HepG2 (cell line): ENCODE measurements around the gene GNMT. TPM values are rescaled to one million over a fixed set of nuclear protein-coding genes. Genes with fewer than 3 reads are reported as not detected.
A peak's percentile ranks its signal among the peaks of the same experiment; 100 is the strongest.

Experiments used
- ATF3 ChIP-seq: sonication (generic); formaldehyde crosslinking; IDR thresholded peaks from 2 replicates; pipeline ENCODE4 v1.4.0; 2020; ENCODE audit warnings: missing genetic modification reagents
- CENPBD1 ChIP-seq: sonication (generic); formaldehyde crosslinking; IDR thresholded peaks from 2 replicates; pipeline ENCODE4 v1.8.0; 2022; ENCODE audit warnings: missing genetic modification reagents, low read depth, mild to moderate bottlenecking, borderline replicate concordance
- DR1 ChIP-seq: sonication (generic); formaldehyde crosslinking; IDR thresholded peaks from 2 replicates; pipeline ENCODE4 v1.8.0; 2021; ENCODE audit warnings: mild to moderate bottlenecking, missing genetic modification reagents, inconsistent platforms
- ELF3 ChIP-seq: IDR thresholded peaks from 2 replicates; pipeline ENCODE4 v1.6.1; 2016; ENCODE audit warnings: missing genetic modification reagents, missing compliant biosample characterization
- ETS1 ChIP-seq: sonication (generic); formaldehyde crosslinking; IDR thresholded peaks from 2 replicates; pipeline ENCODE4 v1.4.0; 2020; ENCODE audit warnings: missing genetic modification reagents
- KLF9 ChIP-seq: IDR thresholded peaks from 2 replicates; pipeline ENCODE4 v1.6.1; 2016; ENCODE audit warnings: low read depth
- NPAS2 ChIP-seq: sonication (generic); formaldehyde crosslinking; IDR thresholded peaks from 2 replicates; pipeline ENCODE4 v1.8.0; 2022; ENCODE audit warnings: mild to moderate bottlenecking, missing genetic modification reagents, borderline replicate concordance
- NR2F2 ChIP-seq: IDR thresholded peaks from 2 replicates; pipeline ENCODE4 v1.6.1; 2012; ENCODE audit warnings: low read depth, inconsistent platforms, borderline replicate concordance
- PAXIP1 ChIP-seq: sonication (generic); formaldehyde crosslinking; conservative IDR thresholded peaks from 2 replicates; pipeline ENCODE4 v1.4.0; 2020; ENCODE audit warnings: mild to moderate bottlenecking, missing genetic modification reagents, moderate library complexity
- PBX3 ChIP-seq: sonication (generic); formaldehyde crosslinking; IDR thresholded peaks from 2 replicates; pipeline ENCODE4 v1.8.1; 2023; ENCODE audit warnings: missing genetic modification reagents, inconsistent platforms, borderline replicate concordance
- RAD51 ChIP-seq: fragments of 450-650 bp; IDR thresholded peaks from 2 replicates; pipeline ENCODE4 v1.6.1; 2016; ENCODE audit warnings: borderline replicate concordance
- REXO4 ChIP-seq: sonication (generic); formaldehyde crosslinking; IDR thresholded peaks from 2 replicates; pipeline ENCODE4 v1.8.0; 2022; ENCODE audit warnings: missing genetic modification reagents, mild to moderate bottlenecking, borderline replicate concordance
- RFX1 ChIP-seq: fragments of 450-650 bp; IDR thresholded peaks from 2 replicates; pipeline ENCODE4 v1.6.1; 2017
- SMC3 ChIP-seq: IDR thresholded peaks from 2 replicates; pipeline ENCODE4 v1.6.1; 2011; ENCODE audit warnings: low read length, improper control_type of control experiment
- TCF7 ChIP-seq: sonication (generic); IDR thresholded peaks from 2 replicates; pipeline ENCODE4 v1.6.1; 2016; ENCODE audit warnings: antibody characterized with exemption, low read depth
- TOPORS ChIP-seq: sonication (generic); formaldehyde crosslinking; IDR thresholded peaks from 2 replicates; pipeline ENCODE4 v1.8.0; 2023; ENCODE audit warnings: mild to moderate bottlenecking, missing genetic modification reagents
- YEATS2 ChIP-seq: sonication (generic); formaldehyde crosslinking; IDR thresholded peaks from 2 replicates; pipeline ENCODE4 v1.4.0; 2020; ENCODE audit warnings: missing genetic modification reagents, borderline replicate concordance
- ZFAT ChIP-seq: sonication (generic); formaldehyde crosslinking; conservative IDR thresholded peaks from 2 replicates; pipeline ENCODE4 v1.8.1; 2023; ENCODE audit warnings: missing genetic modification reagents, inconsistent platforms
- ZFP62 ChIP-seq: sonication (generic); formaldehyde crosslinking; IDR thresholded peaks from 2 replicates; pipeline ENCODE4 v1.4.0; 2020; ENCODE audit warnings: missing genetic modification reagents
- ZNF180 ChIP-seq: sonication (generic); formaldehyde crosslinking; IDR thresholded peaks from 2 replicates; pipeline ENCODE4 v1.4.0; 2020; ENCODE audit warnings: low read depth, missing genetic modification reagents, borderline replicate concordance
- ZNF292 ChIP-seq: sonication (generic); formaldehyde crosslinking; IDR thresholded peaks from 2 replicates; pipeline ENCODE4 v1.8.1; 2022; ENCODE audit warnings: mild to moderate bottlenecking, low read depth, missing genetic modification reagents, borderline replicate concordance
- ZNF331 ChIP-seq: sonication (generic); formaldehyde crosslinking; IDR thresholded peaks from 2 replicates; pipeline ENCODE4 v1.4.0; 2020; ENCODE audit warnings: missing genetic modification reagents
- ZNF772 ChIP-seq: sonication (generic); formaldehyde crosslinking; IDR thresholded peaks from 2 replicates; pipeline ENCODE4 v1.5.0; 2020; ENCODE audit warnings: mild to moderate bottlenecking, missing genetic modification reagents
- polyA plus RNA-seq, 8 experiments: library from polyadenylated mRNA; depleted of rRNA in 3 of 8; stranded (reverse) in 7 of 8; unstranded in 1 of 8; fragments of >200 nt; fragmentation: Illumina TruSeq in 4 of 8; extraction: Trizol in 4 of 8; gene quantifications; 2 replicates each; pipeline versions ENCODE4 v1.2.1 to v1.2.3, GENCODE V29; 2011 to 2016; ENCODE audit warnings: low read depth in 4 of 8, missing spikeins in 1 of 8, mixed read lengths in 1 of 8; ENCODE audit not compliant: insufficient read depth in 1 of 8
- total RNA-seq, 5 experiments: library from RNA; depleted of rRNA; stranded (reverse); fragments of >200 nt; fragmentation: Illumina TruSeq; extraction: Trizol; gene quantifications; 2 replicates each; pipeline ENCODE4 v1.2.3, GENCODE V29; 2016; ENCODE audit warnings: low read depth in 1 of 5

The GNMT gene
- total and polyA plus RNA-seq, 2 of the 13 experiments (the other 11 are each of a cell fraction or from before 2014, with no cell fraction given), result 2.8 to 7.0 TPM

- TF ChIP-seq PAXIP1 (no peak; the same call in 1 of the 2 replicates), ELF3 (no peak), REXO4 (CRISPR knock-in tag) (no peak), ATF3 (CRISPR knock-in tag) (peak; percentile 37; the same call in 1 of the 2 replicates), RFX1 (no peak), CENPBD1 (no peak), ZFP62 (CRISPR knock-in tag) (0 out of 2 replicates have a peak, but pooled peaks have one; percentile 43), ZNF331 (peak; percentile 30), NPAS2 (CRISPR knock-in tag) (no peak), ZFAT (no peak), ZNF292 (CRISPR knock-in tag) (no peak; the same call in 1 of the 2 replicates), TCF7 (no peak), TOPORS (CRISPR knock-in tag) (peak; percentile 62; the same call in 1 of the 2 replicates), DR1 (CRISPR knock-in tag) (peak; percentile 96), SMC3 (no peak), RAD51 (no peak), ETS1 (CRISPR knock-in tag) (no peak), PBX3 (no peak), NR2F2 (no peak; the same call in 1 of the 2 replicates), YEATS2 (CRISPR knock-in tag) (peak; percentile 62; the same call in 1 of the 2 replicates), ZNF180 (peak; percentile 55; the same call in 1 of the 2 replicates), ZNF772 (peak; percentile 34; the same call in 1 of the 2 replicates), KLF9 (CRISPR knock-in tag) (peak; percentile 62; the same call in 1 of the 2 replicates)
These were observed 23.7 kb downstream of the GNMT start, which contains the start of gene PPP2R5D (continued) for GRCh38 chr6:42984001-42984923.
